Activated CD8-positive, alpha-beta T cell treated with anti-CD3 and anti-CD28 coated beads, Interleukin-2, amount 10 ng/mL, durations not matched to agents 7 days and 5 days (primary cell): ENCODE measurements around the gene CERK. TPM values are rescaled to one million over a fixed set of nuclear protein-coding genes. Genes with fewer than 3 reads are reported as not detected.

Experiments
- ATAC-seq: fragments of 150-1000 bp; cut with Tn5 transposase; one replicate; pipeline ENCODE4 v1.10.0; 2021; ENCODE audit warnings: moderate library complexity
- CTCF ChIA-PET: fragments of 350-600 bp; sonication (Branson Sonifier 250); formaldehyde crosslinking; loops from one replicate; lab custom pipeline; 2021; ENCODE audit warnings: antibody characterized with exemption; lab: Charles Lee
- POLR2A ChIA-PET: fragments of 350-600 bp; sonication (Branson Sonifier 250); formaldehyde crosslinking; loops from one replicate; lab custom pipeline; 2021; ENCODE audit warnings: antibody characterized with exemption; lab: Charles Lee
- DNase-seq: peaks from one replicate; pipeline ENCODE4 v3.0.0-alpha.2; 2020
- H3K27ac Mint-ChIP-seq: one replicate; pipeline ENCODE4 v1.8.0; 2021; ENCODE audit warnings: mild to moderate bottlenecking, mixed read lengths
- H3K27me3 Mint-ChIP-seq: one replicate; pipeline ENCODE4 v1.8.0; 2021; ENCODE audit warnings: low read depth, mixed read lengths
- H3K36me3 Mint-ChIP-seq: one replicate; pipeline ENCODE4 v1.8.0; 2021; ENCODE audit warnings: low read depth, mixed read lengths
- H3K4me1 Mint-ChIP-seq: one replicate; pipeline ENCODE4 v1.8.0; 2021; ENCODE audit warnings: low read depth, mixed read lengths
- H3K4me3 Mint-ChIP-seq: one replicate; pipeline ENCODE4 v1.8.0; 2021; ENCODE audit warnings: mild to moderate bottlenecking, mixed read lengths
- H3K9me3 Mint-ChIP-seq: one replicate; pipeline ENCODE4 v1.8.0; 2022; ENCODE audit warnings: mixed read lengths; ENCODE audit not compliant: insufficient read depth
- total RNA-seq, 2 experiments: library from RNA; stranded (reverse); gene quantifications; one replicate each; pipeline ENCODE4 v1.2.3, GENCODE V29; 2021

The CERK gene
- total RNA-seq, 2 experiments from 2014 or later, result 61.1 to 65.6 TPM

DNA sequence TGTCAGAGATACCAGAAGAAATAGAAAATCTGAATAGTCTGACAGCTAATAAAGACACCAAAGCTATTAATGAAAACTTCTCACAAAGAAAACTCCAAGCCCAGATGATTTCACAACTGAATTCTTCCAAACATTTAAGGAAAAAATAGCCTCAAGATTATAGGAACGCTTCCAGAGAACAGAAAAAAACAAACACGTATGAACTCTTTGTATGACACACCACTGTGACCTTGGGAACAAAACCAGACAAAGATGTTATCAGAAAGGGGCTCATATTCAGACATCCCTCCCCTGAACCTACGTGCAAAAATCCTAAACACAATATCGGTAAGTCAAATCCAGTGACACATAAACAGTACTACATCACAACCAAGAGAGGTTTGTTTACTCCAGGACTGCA is 23.5 kb downstream of the CERK start:
- POLR2A ChIA-PET, result no interaction called here
- Mint-ChIP-seq H3K36me3 (peaks cover 75% of the 10 kb centered on the region), H3K4me1 (no peaks in the 10 kb centered on the region), H3K9me3 (no peaks in the 10 kb centered on the region), H3K27me3 (no peaks in the 10 kb centered on the region), H3K4me3 (no peak overlapping the region), H3K27ac (no peak overlapping the region)
- CTCF ChIA-PET, result no interaction called here
- no peak for DNase-seq
- no peak for ATAC-seq

DNA sequence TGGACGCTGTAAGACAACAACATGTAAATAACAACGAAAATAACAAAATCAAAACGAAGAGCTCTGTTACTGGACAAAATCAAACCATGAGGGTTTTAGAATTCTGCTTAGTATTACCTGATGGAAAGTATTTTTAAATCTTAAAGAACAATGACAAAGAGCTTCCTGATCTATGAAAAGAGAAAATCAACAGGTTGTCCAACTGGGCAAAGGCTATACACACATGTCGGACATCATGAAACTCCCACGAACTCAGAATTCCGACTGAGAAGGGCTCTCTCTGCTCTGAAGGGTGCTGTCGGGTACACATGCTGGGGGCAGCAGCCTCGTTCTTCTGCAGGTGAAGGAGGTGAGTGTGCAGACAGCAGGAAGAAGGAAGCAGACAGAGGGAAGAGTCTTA is 25.8 kb downstream of the CERK start:
- peaks cover 73% of the 10 kb centered on the region for H3K36me3 Mint-ChIP-seq
- POLR2A ChIA-PET, result no interaction called here
- H3K4me3 Mint-ChIP-seq, result no peak overlapping the region
- no peak overlapping the region for H3K27ac Mint-ChIP-seq
- no peaks in the 10 kb centered on the region for H3K27me3 Mint-ChIP-seq
- H3K9me3 Mint-ChIP-seq, result no peaks in the 10 kb centered on the region
- CTCF ChIA-PET, result no interaction called here
- DNase-seq (no peak), ATAC-seq (no peak)
- H3K4me1 Mint-ChIP-seq, result no peaks in the 10 kb centered on the region

- no peaks in the 10 kb centered on the region for H3K4me1 Mint-ChIP-seq
- no peak overlapping the region for H3K4me3 Mint-ChIP-seq
- ATAC-seq, result no peak
- H3K9me3 Mint-ChIP-seq, result no peaks in the 10 kb centered on the region
- no peaks in the 10 kb centered on the region for H3K27me3 Mint-ChIP-seq
- DNase-seq, result no peak
- H3K36me3 Mint-ChIP-seq, result peaks cover 81% of the 10 kb centered on the region
- ChIA-PET POLR2A (no interaction called here), CTCF (interaction anchor here (0.7 kb wide), 1 partner anchor 148 kb away, joined by 3 read pairs; no protein-coding TSS in a partner anchor)
- no peak overlapping the region for H3K27ac Mint-ChIP-seq
These were observed 27.2 kb downstream of the CERK start for GRCh38 chr22:46710806-46711205.

DNA sequence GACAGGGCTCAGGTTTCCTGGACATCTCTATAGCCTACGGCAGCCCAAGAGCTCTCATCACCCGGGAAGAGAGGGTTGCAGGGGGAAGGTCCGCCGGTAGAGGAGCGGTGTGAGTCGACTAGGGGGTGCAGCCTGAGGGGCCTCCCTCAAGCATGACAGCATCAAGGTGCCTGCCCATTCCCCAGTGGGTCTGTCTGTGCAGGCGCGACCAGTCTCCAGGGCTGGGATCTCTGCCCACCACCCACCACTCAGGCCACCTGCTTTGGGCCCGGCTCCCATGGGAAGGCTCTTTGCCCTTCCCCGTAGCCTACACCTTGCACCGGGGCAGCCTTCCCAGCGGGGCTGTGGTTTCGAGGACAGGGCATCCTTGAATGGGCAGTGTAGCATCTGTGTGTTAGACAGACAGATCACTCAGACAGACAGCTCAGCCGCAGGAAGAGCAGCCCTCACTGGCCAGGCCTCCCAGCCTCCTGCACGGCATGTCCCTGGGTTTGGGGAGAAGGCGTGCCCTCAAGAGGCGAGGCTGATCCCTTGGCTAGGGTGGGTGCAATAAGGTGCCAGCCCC is 29.2 kb downstream of the CERK start:
- Mint-ChIP-seq H3K27ac (no peak overlapping the region), H3K27me3 (no peaks in the 10 kb centered on the region), H3K36me3 (peaks cover 77% of the 10 kb centered on the region), H3K4me1 (no peaks in the 10 kb centered on the region), H3K9me3 (no peaks in the 10 kb centered on the region), H3K4me3 (no peak overlapping the region)
- CTCF ChIA-PET, result no interaction called here
- ATAC-seq, result no peak
- POLR2A ChIA-PET, result no interaction called here
- no peak for DNase-seq

GRCh38 chr22:46707827-46708570 is 30.1 kb downstream of the CERK start:
- H3K36me3 Mint-ChIP-seq, result peaks cover 78% of the 10 kb centered on the region
- H3K27me3 Mint-ChIP-seq, result no peaks in the 10 kb centered on the region
- no peaks in the 10 kb centered on the region for H3K9me3 Mint-ChIP-seq
- ChIA-PET POLR2A (no interaction called here), CTCF (no interaction called here)
- no peaks in the 10 kb centered on the region for H3K4me1 Mint-ChIP-seq
- no peak for ATAC-seq
- H3K4me3 Mint-ChIP-seq, result no peak overlapping the region
- no peak overlapping the region for H3K27ac Mint-ChIP-seq
- no peak for DNase-seq

DNA sequence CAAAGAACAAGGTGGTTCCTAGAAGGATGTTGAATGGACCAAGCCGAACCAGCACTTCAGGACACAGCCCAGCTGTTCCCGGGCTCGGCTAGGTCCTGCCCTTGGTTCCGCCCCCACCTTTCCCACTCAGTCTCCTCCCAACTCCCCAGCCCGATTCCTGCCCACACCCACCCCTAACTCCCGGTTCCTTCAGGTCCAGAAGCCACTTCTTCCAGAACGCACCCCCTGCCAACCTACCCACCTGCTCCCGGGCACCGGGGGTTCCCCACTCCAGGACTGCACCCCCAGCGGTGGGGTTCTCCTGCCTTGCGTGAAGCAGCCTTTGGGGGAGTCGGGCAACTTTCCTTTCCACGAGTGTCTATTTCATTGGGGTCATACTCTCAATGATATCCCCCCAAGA is 30.7 kb downstream of the CERK start:
- Mint-ChIP-seq H3K9me3 (no peaks in the 10 kb centered on the region), H3K27ac (no peak overlapping the region), H3K36me3 (peaks cover 80% of the 10 kb centered on the region), H3K27me3 (no peaks in the 10 kb centered on the region), H3K4me3 (no peak overlapping the region), H3K4me1 (no peaks in the 10 kb centered on the region)
- POLR2A ChIA-PET, result no interaction called here
- CTCF ChIA-PET, result interaction anchor here (1.4 kb wide), 1 partner anchor 13 kb away, joined by 3 read pairs; no protein-coding TSS in a partner anchor
- ATAC-seq (no peak), DNase-seq (no peak)

GRCh38 chr22:46706060-46706459 is 32.0 kb downstream of the CERK start:
- CTCF ChIA-PET, result interaction anchor here (1.4 kb wide), 1 partner anchor 15 kb away, joined by 3 read pairs; no protein-coding TSS in a partner anchor
- H3K36me3 Mint-ChIP-seq, result peaks cover 74% of the 10 kb centered on the region
- POLR2A ChIA-PET, result no interaction called here

DNA sequence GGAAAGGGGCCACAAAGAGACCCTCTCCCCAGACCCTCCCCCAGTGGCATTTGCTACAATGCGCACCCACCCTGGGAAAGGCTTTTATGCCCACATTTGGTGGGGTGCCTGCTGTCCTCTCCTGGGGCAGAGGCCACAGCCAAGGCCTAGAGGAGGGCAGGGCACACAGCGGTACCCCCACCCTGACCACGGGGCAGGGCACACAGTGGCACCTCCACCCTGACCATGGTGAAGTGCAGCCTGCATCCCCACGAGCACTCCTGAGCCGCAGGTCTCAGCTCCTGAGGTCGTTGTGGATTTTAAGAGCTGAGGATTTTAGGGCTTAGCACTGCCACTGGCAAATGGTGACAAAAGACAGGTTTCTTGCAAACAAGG is 34.1 kb downstream of the CERK start:
- Mint-ChIP-seq H3K36me3 (peaks cover 73% of the 10 kb centered on the region), H3K27ac (no peak overlapping the region), H3K4me1 (no peaks in the 10 kb centered on the region), H3K27me3 (no peaks in the 10 kb centered on the region), H3K9me3 (no peaks in the 10 kb centered on the region), H3K4me3 (no peak overlapping the region)
- ChIA-PET POLR2A (no interaction called here), CTCF (interaction anchor here (1.0 kb wide), 1 partner anchor 76 kb away, joined by 3 read pairs; no protein-coding TSS in a partner anchor)
- no peak for DNase-seq
- ATAC-seq, result no peak

More at GRCh38 chr22:46706060-46706459, 32.0 kb downstream of the CERK start:
- Mint-ChIP-seq H3K27ac (no peak overlapping the region), H3K4me1 (no peaks in the 10 kb centered on the region), H3K4me3 (no peak overlapping the region), H3K9me3 (no peaks in the 10 kb centered on the region), H3K27me3 (no peaks in the 10 kb centered on the region)
- ATAC-seq (no peak), DNase-seq (no peak)

- Mint-ChIP-seq H3K27ac (no peak overlapping the region), H3K4me3 (no peak overlapping the region), H3K27me3 (no peaks in the 10 kb centered on the region), H3K36me3 (peaks cover 69% of the 10 kb centered on the region), H3K4me1 (no peaks in the 10 kb centered on the region), H3K9me3 (no peaks in the 10 kb centered on the region)
- ChIA-PET CTCF (interaction anchor here (1.0 kb wide), 1 partner anchor 77 kb away, joined by 3 read pairs; no protein-coding TSS in a partner anchor), POLR2A (no interaction called here)
- no peak for ATAC-seq
- no peak for DNase-seq
These were observed 34.7 kb downstream of the CERK start for GRCh38 chr22:46703171-46703995.

- Mint-ChIP-seq H3K27me3 (no peaks in the 10 kb centered on the region), H3K9me3 (no peaks in the 10 kb centered on the region), H3K4me1 (no peaks in the 10 kb centered on the region), H3K27ac (no peak overlapping the region), H3K36me3 (peaks cover 59% of the 10 kb centered on the region), H3K4me3 (no peak overlapping the region)
- CTCF ChIA-PET, result no interaction called here
- POLR2A ChIA-PET, result no interaction called here
- ATAC-seq, result no peak
- DNase-seq, result no peak
These were observed 36.8 kb downstream of the CERK start for GRCh38 chr22:46701262-46701661.

GRCh38 chr22:46699091-46699490 is 39.0 kb downstream of the CERK start:
- peaks cover 53% of the 10 kb centered on the region for H3K36me3 Mint-ChIP-seq
- no peak for DNase-seq
- CTCF ChIA-PET, result interaction anchor here (1.3 kb wide), 1 partner anchor 135 kb away, joined by 4 read pairs; no protein-coding TSS in a partner anchor

More at GRCh38 chr22:46699091-46699490, 39.0 kb downstream of the CERK start:
- no peak for ATAC-seq
- Mint-ChIP-seq H3K9me3 (no peaks in the 10 kb centered on the region), H3K4me3 (no peak overlapping the region), H3K27ac (no peak overlapping the region), H3K27me3 (no peaks in the 10 kb centered on the region), H3K4me1 (no peaks in the 10 kb centered on the region)
- POLR2A ChIA-PET, result no interaction called here
